Transverse colon (tissue), 4 donors: ENCODE measurements around the gene JAM2. TPM values are rescaled to one million over a fixed set of nuclear protein-coding genes. Genes with fewer than 3 reads are reported as not detected.

ENCODE experiments used
- DNase-seq: peaks from one replicate; pipeline ENCODE4 v3.0.0-alpha.2; 2019
- H3K27ac ChIP-seq, 4 donors: fragments of 200-600 bp; sonication (generic); 2 replicates each; pipeline ENCODE4 v1.5.1; 2016 to 2018; ENCODE audit warnings: inconsistent platforms in 4 of 4
- H3K27me3 ChIP-seq: fragments of 200-600 bp; sonication (generic); 2 replicates; pipeline ENCODE4 v1.5.1; 2017; ENCODE audit warnings: inconsistent platforms
- H3K36me3 ChIP-seq, 4 donors: fragments of 200-600 bp; sonication (generic); 2 replicates each; pipeline ENCODE4 v1.5.1; 2017 to 2019; ENCODE audit warnings: inconsistent platforms in 4 of 4
- H3K4me1 ChIP-seq, 4 donors: fragments of 200-600 bp; sonication (generic); 2 replicates each; pipeline ENCODE4 v1.5.1; 2017 to 2020; ENCODE audit warnings: inconsistent platforms in 4 of 4
- H3K4me3 ChIP-seq, 4 donors: fragments of 200-600 bp; sonication (generic); 1 replicate in 1 of 4; 2 replicates in 3 of 4; pipeline versions ENCODE4 v1.5.1 to v1.6.1; 2017 to 2019; ENCODE audit warnings: inconsistent platforms in 4 of 4
- H3K9me3 ChIP-seq, 2 donors: fragments of 200-600 bp; sonication (generic); 2 replicates each; pipeline ENCODE4 v1.5.1; 2017 to 2019; ENCODE audit warnings: inconsistent platforms in 2 of 2
- CTCF ChIP-seq, 5 experiments: fragments of 200-600 bp in 3 of 5; fragments of 450-650 bp in 2 of 5; sonication (generic) in 3 of 5; IDR thresholded peaks; 1 replicate in 2 of 5; 2 replicates in 3 of 5; pipeline ENCODE4 v1.5.1; 2016 to 2017; ENCODE audit warnings: antibody characterized with exemption in 5 of 5, inconsistent platforms in 3 of 5, mild to moderate bottlenecking in 2 of 5, moderate library complexity in 1 of 5
- EP300 ChIP-seq: sonication (generic); formaldehyde crosslinking; IDR thresholded peaks from one replicate; pipeline ENCODE4 v1.6.1; 2017; ENCODE audit warnings: antibody characterized with exemption, low read depth
- POLR2A ChIP-seq: fragments of 450-650 bp; IDR thresholded peaks from one replicate; pipeline ENCODE4 v1.6.1; 2016; ENCODE audit warnings: antibody characterized with exemption, mild to moderate bottlenecking, moderate library complexity
- POLR2AphosphoS5 ChIP-seq, 3 donors: sonication (generic); formaldehyde crosslinking; IDR thresholded peaks; one replicate each; pipeline ENCODE4 v1.6.1; 2016; ENCODE audit warnings: antibody characterized with exemption in 3 of 3
- WGBS, 2 donors: methylation state at CpG; one replicate each; pipeline ENCODE4 v1.1.5; 2018; ENCODE audit warnings: low coverage in 1 of 2; 5-methylcytosine and 5-hydroxymethylcytosine counted together
- in situ Hi-C, 4 donors: fragments of 200-750 bp; cut with MboI; loops; one replicate each; pipeline versions ENCODE4 v1.15.0 to v1.15.1; 2017; ENCODE audit warnings: low sequenced_read_pairs in 3 of 4, low pct_ligation_motif_present in 1 of 4, low pct_unique_long_range_greater_than_20kb in 1 of 4
- intact Hi-C: fragments of 100-400 bp; cut with DNase I; formaldehyde crosslinking; loops from one replicate; pipeline ENCODE4 v1.15.1; 2023; ENCODE audit warnings: low total_unique reads
- total RNA-seq, 4 donors: library from RNA; depleted of rRNA; stranded (reverse); fragments of >200 nt; gene quantifications; one replicate each; pipeline ENCODE4 v1.1.0, GENCODE V29; 2016

Gene JAM2
- total RNA-seq, 4 donors from 2014 or later = 0.75 to 7.4 (median 4.7) TPM

GRCh38 chr21:25647647-25648046 lies 8.6 kb downstream of the JAM2 start:
- intact Hi-C loops (no loop called here), in situ Hi-C loops (no loop called here)
- H3K27me3 ChIP-seq = no peaks in the 10 kb centered on the region
- no peak overlapping the region for H3K27ac ChIP-seq
- H3K4me3 ChIP-seq = no peak overlapping the region
- TF ChIP-seq POLR2A = no peak
- TF ChIP-seq POLR2AphosphoS5 (IDR thresholded peaks at IDR 0.05) = no peak
- H3K9me3 ChIP-seq = no peaks in the 10 kb centered on the region
- 33 to 57% methylated on average over 1 to 5 of the region's 5 CpGs for WGBS, 2 donors
- H3K4me1 ChIP-seq = peaks cover 0 to 18% (median 0%) of the 10 kb centered on the region in 4 donors
- DNase-seq = no peak
- no peaks in the 10 kb centered on the region for H3K36me3 ChIP-seq

- TF ChIP-seq POLR2A (no peak), POLR2AphosphoS5 (IDR thresholded peaks at IDR 0.05) (no peak), EP300 (no peak), CTCF (IDR thresholded peaks at IDR 0.05) (no peak)
- Histone ChIP-seq H3K27ac (no peak overlapping the region), H3K4me1 (peaks cover 0 to 18% (median 0%) of the 10 kb centered on the region in 4 donors), H3K27me3 (no peaks in the 10 kb centered on the region), H3K36me3 (no peaks in the 10 kb centered on the region), H3K9me3 (no peaks in the 10 kb centered on the region), H3K4me3 (no peak overlapping the region)
- 81 to 90% methylated on average over 3 to 7 of the region's 7 CpGs for WGBS, 2 donors
- DNase-seq = no peak
- in situ Hi-C loops (no loop called here), intact Hi-C loops (no loop called here)
Observed at GRCh38 chr21:25649146-25649545, 10.1 kb downstream of the JAM2 start.

GRCh38 chr21:25656412-25656811 lies 17.4 kb downstream of the JAM2 start:
- H3K4me1 ChIP-seq = no peaks in the 10 kb centered on the region
- peaks cover 0 to 3% of the 10 kb centered on the region in 2 donors for H3K9me3 ChIP-seq
- 91 to 96% methylated on average over 2 of the region's 2 CpGs for WGBS, 2 donors
- H3K27me3 ChIP-seq = no peaks in the 10 kb centered on the region
- no peak overlapping the region for H3K4me3 ChIP-seq
- H3K36me3 ChIP-seq = no peaks in the 10 kb centered on the region
- in situ Hi-C loops = no loop called here
- DNase-seq = no peak
- intact Hi-C loops = no loop called here
- H3K27ac ChIP-seq = no peak overlapping the region
- TF ChIP-seq POLR2AphosphoS5 (IDR thresholded peaks at IDR 0.05) (no peak), CTCF (IDR thresholded peaks at IDR 0.05) (no peak), EP300 (no peak), POLR2A (no peak)

- Histone ChIP-seq H3K4me3 (no peak overlapping the region), H3K4me1 (no peaks in the 10 kb centered on the region), H3K9me3 (peaks cover 0 to 3% of the 10 kb centered on the region in 2 donors), H3K36me3 (no peaks in the 10 kb centered on the region), H3K27ac (no peak overlapping the region), H3K27me3 (no peaks in the 10 kb centered on the region)
- WGBS, 2 donors = 98 to 100% methylated on average over 2 of the region's 2 CpGs
- in situ Hi-C loops = no loop called here
- TF ChIP-seq CTCF (IDR thresholded peaks at IDR 0.05) (no peak), POLR2AphosphoS5 (IDR thresholded peaks at IDR 0.05) (no peak), EP300 (no peak), POLR2A (no peak)
- intact Hi-C loops = no loop called here
- DNase-seq = no peak
Observed at GRCh38 chr21:25657140-25657539, 18.1 kb downstream of the JAM2 start.

GRCh38 chr21:25658427-25659035 lies 19.5 kb downstream of the JAM2 start:
- intact Hi-C loops = no loop called here

More at GRCh38 chr21:25658427-25659035, 19.5 kb downstream of the JAM2 start:
- H3K9me3 ChIP-seq = peaks cover 0 to 3% of the 10 kb centered on the region in 2 donors
- H3K4me1 ChIP-seq = no peaks in the 10 kb centered on the region
- no peak for DNase-seq
- H3K4me3 ChIP-seq = no peak overlapping the region
- in situ Hi-C loops = no loop called here
- no peak overlapping the region for H3K27ac ChIP-seq
- no peaks in the 10 kb centered on the region for H3K36me3 ChIP-seq
- TF ChIP-seq CTCF (IDR thresholded peaks at IDR 0.05) = no peak
- no peak for TF ChIP-seq POLR2A
- no peak for TF ChIP-seq EP300
- no peak for TF ChIP-seq POLR2AphosphoS5 (IDR thresholded peaks at IDR 0.05)
- H3K27me3 ChIP-seq = no peaks in the 10 kb centered on the region
- WGBS, 2 donors = 30 to 35% methylated on average over 1 of the region's 1 CpG
